ENCODE data around the gene ZDHHC1. TPM values are rescaled to one million over a fixed set of nuclear protein-coding genes. Genes with fewer than 3 reads are reported as not detected.
"Not testable (repeated sequence)": the region's sequence is repeated elsewhere in the genome, so short reads cannot be mapped to it uniquely, and the experiment has no call there.

The ZDHHC1 gene
- polyA plus RNA-seq, 4 donors, result 13.2 to 16.8 (median 14.4) TPM

DNA sequence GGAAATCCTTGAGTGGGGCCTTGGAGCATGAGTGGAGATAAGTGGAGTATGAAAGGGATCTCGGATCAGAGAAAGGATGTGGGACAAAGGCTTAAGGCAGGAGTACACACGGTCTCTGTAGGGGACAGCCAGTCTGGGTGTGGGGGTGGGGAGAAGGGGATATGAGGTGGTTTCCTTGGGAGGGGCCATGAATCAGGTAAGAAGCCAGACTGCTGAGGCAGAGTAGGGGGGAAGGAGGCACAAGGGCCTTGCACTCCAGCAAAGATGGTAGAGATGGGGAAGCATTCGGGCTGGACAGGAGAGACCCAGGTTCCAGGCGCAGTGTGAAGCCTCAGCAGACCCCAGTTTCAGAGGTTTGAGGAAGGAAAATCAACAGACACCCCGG, 16.2 kb upstream of the ZDHHC1 start:
- DNase-seq (ENCODE audit: low read depth in 4 of 4, low spot score in 3 of 4), result no peak

DNA sequence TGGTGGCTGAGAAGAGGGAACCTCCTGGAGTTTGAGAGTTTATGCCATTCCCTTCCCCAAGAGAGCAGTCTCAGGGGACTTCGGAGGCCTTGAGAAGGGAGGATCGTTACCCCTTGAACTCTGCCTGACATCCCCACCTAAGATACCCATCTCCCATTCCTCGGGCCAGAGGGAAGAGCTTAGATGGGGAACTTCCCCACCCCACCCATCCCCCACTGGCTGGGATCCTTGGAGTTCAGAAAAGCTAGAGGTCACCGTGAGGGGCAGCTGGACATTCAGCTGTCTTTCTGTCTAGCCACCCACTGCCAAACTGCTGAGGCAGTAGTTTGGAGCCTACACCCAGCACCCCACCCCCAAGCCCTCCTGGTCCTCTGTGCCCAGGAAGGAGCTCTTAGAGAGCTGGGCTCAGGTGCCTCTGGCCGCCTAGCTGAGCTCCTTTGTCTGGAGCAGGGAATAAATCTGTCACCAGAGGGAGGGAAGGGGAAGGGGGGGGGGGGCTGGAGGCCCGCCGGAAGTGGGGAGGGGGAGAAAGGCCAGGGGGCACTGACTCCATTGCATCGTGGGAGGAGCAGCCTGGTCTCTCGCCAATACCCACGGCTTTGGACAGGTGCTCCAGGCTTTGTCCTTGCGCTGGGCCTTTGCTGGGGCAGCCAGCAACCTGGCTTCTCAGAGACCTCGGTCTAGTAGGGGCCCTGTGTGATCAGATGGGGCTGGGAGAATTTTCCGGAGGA, 15.7 kb upstream of the ZDHHC1 start:
- DNase-seq (ENCODE audit: low read depth in 4 of 4, low spot score in 3 of 4), result no peak

DNA sequence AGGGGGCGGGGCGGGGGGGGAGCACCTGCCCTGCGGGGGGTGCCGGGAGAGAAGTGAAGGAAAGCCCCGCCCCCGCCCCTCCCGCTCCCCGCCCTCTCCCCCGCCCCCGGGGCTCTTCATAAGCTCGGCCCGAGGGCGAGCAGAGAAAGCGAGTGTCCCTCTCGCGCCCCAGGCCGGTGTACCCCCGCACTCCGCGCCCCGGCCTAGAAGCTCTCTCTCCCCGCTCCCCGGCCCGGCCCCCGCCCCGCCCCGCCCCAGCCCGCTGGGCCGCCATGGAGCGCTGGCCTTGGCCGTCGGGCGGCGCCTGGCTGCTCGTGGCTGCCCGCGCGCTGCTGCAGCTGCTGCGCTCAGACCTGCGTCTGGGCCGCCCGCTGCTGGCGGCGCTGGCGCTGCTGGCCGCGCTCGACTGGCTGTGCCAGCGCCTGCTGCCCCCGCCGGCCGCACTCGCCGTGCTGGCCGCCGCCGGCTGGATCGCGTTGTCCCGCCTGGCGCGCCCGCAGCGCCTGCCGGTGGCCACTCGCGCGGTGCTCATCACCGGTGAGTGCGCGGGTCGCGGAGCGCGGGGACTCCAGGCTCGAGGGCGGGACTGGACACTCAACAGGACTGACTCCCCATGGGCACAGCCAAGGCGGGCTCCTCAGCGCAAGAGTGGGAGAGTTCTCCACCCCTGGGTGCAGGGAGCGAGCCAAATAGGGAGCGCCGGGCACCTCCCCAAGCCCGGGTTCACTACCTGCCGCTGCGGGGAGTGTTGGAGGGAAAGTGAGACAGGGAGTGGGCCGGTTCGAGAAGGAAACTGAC, 14.9 kb upstream of the ZDHHC1 start, which contains the start of gene HSD11B2:
TSS of gene HSD11B2 (plus strand) at position 145 of the 798 bp plus-strand sequence. CDS start at position 273, 128 bp downstream.
- no peak for DNase-seq (ENCODE audit: low read depth in 4 of 4, low spot score in 3 of 4)

DNA sequence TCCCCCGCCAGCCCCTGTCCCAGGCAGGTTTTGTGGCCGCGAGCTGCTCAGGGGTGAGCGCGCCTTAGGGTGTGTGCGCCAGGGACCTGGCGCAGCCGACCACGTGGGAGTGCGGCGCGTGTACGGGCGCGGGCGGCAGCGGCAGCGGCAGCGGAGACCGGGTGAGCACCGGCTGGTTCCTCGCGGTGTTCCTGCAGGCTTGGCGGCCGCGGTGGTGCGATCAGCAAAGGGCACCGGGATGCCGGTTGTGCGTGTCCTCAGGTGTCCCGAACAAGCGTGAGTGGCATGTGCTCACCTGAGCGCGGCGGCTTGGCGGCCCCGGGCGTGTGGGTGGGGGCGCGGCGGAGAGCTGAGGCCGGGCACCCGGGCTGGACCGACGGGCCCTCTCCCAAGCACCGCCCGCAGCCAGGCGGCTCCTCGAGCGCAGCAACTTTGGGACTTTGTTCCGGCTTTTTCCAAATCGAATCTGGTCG, 14.3 kb upstream of the ZDHHC1 start:
- no peak for DNase-seq (ENCODE audit: low read depth in 4 of 4, low spot score in 3 of 4)

DNA sequence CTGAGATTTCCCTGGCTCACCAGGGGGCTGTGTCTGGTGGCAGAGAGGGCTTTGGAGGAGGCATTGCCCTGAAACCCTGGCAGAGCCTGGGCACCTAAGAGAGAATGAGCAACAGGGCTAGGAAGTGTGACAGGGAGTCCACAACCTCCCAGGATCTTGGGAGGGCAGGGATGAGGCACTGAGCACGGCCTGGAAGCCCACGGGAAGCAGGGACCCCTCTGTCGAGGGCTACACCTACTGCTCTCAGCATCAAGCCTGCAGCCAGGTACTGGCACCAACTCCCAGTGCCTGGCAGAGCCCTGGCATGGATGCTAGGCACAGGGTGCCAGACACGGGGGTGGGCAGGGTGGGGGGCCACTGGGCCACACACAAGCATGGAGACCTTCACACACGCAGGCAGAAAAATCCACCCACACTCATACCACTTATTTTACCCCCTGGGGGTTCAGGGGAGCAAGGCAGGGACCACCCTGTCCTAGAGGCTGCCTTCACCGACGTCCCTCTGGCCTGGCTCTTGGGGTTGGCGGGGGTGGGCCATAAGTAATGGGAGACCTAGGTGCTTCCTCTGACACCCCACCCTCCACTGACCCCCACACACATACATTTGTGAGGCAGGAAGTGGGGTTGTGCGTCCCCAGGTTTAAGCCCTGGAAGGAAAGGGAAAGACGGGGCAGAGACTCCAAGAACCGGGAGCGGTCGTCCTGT, 13.7 kb upstream of the ZDHHC1 start:
- DNase-seq (ENCODE audit: low read depth in 4 of 4, low spot score in 3 of 4), result no peak

DNA sequence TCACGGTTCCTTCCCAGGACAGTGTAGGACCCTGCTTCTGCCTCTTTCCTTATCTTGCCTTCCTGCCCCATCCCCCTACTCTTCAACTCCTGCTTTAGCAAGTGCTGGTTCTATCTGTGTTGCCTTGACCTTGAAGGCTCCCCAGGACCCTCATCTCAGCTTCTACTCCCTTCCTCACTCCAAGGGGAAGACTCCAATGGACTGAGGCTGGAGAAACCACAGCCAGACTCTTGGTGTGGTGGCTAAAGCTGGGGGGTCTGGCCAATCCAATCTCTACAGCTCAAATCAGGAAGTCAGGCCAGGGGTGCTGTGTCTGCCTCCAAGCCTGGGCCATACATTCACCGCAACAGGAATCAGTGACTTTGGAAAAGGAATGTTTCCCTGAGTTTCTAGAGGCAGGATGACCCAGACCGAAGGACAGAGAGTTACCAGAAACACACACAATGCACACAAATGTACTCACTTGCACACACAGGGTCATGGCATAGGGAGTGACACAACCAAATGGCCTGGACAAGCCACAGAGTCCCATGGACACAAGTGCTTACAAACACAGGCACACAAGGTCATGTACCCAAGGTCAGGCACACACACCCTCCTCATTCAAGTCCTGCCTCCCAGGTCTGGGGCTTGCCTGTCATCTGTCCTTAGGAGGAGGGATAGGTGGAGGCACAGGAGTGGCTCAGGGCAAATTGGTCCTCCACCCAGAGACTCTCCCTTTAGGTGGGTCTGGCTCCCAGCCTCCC, 12.9 kb upstream of the ZDHHC1 start:
- DNase-seq (ENCODE audit: low read depth in 4 of 4, low spot score in 3 of 4), result no peak

DNA sequence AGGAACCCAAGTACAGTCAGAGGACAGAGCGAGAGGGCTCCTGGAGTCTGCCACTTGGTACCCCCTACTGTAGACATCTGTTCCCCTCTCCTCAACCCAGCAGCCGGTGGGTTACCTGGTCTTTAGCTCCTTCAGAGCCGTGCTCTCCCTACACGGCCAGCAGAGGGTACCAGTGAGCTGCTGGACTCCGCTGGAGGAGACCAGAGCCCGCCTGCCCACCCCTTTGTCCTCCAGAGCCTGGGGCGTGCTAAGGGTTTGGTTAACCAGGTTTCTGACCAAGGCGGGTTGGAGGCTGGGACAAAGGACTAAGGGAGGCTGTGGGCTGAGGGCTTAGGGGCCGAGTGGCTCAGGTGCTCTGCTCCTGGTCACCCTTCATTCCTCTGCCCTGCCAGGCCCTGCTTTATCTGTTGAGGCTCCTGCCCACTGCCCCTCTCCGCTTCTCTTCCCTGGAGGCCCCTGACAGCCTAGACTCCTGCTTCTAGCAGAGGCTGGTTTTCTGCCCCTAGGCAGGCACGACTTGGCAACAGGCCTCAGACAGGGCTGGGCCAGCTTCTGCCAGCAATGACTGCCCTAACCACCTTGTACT, 12.0 kb upstream of the ZDHHC1 start:
- DNase-seq (ENCODE audit: low read depth in 4 of 4, low spot score in 3 of 4), result no peak

DNA sequence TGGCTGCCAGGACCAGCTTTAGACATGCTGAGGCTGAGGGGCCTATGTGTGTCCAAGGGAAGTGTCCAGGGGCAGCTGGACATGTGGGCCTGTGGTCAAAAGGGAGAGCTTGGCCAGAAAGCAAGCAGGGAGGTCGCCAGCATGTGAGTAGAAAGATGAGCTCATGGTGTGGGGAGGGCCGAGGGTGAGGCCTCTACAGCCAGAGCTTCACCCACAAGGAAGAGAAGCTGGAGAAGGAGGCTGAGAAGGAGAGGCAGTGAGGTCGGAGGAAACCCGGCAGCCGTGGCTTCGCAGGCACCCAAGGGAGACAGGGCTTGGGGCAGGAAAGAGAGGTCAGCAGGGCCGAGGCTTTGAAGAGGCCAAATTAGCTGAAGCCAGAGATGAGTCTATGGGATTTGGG, 10.7 kb upstream of the ZDHHC1 start:
- DNase-seq (ENCODE audit: low read depth in 4 of 4, low spot score in 3 of 4), result no peak

DNA sequence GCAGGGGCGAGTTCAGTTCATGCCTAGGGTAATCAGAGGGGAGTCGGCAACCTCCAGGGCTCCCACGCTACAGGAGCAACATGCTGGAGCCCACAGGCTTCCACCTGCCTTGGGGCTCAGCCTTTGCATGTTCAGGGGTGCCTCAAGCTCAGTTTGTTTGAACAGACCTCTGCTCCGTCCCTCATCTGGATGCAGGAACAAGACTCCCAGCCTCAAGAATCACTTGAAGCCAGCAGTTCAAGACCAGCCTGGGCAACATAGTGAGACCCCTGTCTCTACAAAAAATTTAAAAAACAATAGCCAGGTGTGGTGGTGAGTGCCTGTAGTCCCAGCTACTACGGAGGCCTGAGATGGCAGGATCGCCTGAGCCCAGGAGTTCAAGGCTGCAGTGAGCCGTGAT, 9.7 kb upstream of the ZDHHC1 start:
- no peak for DNase-seq (ENCODE audit: low read depth in 4 of 4, low spot score in 3 of 4)

DNA sequence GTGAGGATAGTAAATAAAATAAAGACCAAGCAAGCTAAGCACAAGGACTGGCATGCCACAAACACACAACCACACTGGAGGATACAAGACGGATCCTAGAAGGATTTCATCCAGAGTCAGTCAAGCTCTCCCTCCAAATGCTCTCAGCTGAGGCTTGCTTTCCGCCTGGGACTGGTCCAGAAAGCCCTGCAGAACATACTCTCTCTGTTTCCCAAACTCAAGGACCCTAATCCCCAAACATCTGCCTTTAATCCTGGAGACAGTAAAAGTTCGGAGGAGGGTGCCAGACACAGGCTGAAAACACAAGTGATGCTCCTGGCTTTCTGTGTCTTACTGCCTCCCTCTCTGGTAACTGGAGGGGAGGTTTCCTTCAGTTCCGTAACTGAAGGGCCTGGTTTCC, 9.3 kb upstream of the ZDHHC1 start:
- DNase-seq (ENCODE audit: low read depth in 4 of 4, low spot score in 3 of 4), result no peak

DNA sequence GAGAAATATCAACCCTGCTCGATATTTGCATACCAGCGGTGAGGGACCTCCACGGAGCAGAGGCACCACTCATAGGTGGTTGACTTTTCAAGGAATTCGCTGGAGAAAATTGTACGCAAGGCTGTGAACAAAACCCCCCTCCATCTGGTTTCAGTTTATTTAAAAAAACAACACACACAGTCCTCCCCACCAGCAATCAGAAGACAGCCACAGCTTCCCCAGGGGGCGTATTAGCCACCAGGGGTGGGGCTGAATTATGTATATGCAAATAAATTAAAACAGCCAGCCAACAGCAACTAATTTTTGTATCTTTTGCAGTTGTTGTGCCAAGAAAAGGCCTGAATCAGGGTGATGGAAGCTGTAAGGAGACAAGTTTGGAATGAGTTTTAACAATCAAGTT, 8.8 kb upstream of the ZDHHC1 start:
- DNase-seq (ENCODE audit: low read depth in 4 of 4, low spot score in 3 of 4), result no peak

DNA sequence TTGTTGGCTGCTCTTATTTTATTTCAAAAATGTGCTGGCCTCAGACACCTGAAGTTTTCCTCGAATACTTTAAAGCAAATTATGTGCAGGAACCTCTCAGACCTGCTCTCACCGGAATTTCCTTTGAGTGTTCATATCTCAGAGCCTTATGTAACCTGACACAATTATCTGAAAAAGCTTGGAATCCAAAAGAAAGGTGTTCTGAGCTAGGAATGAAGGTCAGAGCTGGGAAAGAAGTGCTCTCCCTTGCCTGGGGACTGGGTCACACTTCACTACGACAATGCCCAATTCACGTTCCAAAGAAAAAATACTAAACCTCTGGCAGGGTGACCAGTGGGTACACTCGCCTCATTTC, 8.0 kb upstream of the ZDHHC1 start:
- DNase-seq (ENCODE audit: low read depth in 4 of 4, low spot score in 3 of 4), result no peak

DNA sequence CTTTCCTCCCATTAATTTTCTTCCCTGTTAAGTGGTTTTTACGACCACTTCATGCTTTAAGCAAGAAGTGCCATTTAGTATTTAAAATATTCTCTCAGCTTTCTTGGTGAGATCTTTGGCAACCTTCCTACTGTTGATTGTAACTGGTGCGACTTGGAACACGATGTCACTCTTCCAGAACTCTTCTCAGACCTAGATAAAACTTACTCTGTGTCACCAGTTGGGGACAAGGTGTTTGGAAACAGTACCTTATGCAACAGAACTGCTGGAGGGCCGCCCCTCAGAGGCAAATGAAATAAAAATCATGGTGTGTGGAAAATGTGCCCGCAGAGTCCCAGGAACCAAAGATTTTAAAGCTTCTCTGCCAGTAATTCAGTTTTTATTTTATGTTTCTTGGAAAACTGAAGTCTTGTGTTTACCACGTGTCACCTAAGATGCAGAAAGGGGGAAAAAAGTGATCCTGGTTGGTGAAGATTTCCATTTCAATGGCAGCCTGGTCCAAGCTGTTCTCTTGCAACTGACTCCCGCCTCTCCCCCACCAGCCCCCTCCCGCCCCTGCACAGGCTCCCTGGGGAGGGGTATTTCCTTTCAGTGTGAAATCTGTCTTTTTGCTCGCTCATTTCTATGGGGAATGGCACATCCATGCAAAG, 7.5 kb upstream of the ZDHHC1 start:
- no peak for DNase-seq (ENCODE audit: low read depth in 4 of 4, low spot score in 3 of 4)

DNA sequence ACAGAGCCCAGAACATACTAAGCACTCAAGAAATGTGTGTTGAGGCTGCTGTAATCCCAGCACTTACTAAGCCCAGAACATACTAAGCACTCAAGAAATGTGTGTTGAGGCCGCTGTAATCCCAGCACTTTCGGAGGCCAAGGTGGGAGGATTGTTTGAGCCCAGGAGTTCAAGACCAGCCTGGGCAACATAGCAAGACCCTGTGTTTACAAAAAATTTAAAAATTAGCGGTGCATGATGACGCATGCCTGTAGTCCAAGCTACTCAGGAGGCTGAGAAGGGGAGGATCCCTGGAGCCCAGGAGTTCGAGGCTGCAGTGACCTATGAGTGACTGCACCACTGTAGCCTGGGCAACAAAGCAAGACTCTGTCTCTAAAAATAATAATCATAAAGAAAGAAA, 6.7 kb upstream of the ZDHHC1 start:
- no peak for DNase-seq (ENCODE audit: low read depth in 4 of 4, low spot score in 3 of 4)

DNA sequence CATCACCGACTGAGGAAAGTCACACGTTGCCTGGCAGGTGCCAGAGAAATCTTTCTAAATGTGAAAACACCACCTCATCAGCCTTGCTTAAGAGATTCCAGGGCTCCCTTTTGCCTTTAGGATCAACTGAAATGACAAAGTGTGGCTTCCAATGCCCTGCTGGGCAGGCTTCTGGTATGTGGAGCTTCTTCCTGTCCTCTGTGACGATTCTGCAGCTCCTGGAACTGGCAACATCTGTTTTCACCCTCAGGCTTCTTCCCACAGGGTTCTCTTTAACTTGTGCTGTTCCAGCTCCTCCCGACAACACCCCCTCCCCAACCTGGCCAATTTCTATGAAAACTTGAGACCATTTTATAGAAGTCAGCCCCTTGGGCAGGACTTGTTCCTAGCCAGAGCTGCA, 4.8 kb upstream of the ZDHHC1 start:
- no peak for DNase-seq (ENCODE audit: low read depth in 4 of 4, low spot score in 3 of 4)

DNA sequence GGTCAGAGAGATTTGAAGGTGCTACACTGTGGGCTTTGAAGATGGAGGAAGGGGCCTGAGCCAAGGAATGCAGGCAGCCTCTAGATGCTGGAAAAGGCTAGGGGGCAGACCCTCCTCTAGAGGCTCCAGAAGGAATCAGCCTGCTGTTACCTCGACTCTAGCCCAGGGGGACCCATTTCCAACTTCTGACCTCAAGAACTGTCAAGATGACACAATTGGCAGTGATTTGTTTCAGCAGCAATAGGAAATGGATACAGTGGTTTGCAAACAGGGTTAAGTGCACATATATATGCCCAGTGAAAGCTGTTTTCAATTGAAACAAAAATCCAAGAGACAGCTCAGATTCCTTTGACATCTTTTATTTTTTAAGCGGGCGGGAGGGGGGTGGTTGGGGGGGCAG, 3.7 kb upstream of the ZDHHC1 start:
- no peak for DNase-seq (ENCODE audit: low read depth in 4 of 4, low spot score in 3 of 4)

DNA sequence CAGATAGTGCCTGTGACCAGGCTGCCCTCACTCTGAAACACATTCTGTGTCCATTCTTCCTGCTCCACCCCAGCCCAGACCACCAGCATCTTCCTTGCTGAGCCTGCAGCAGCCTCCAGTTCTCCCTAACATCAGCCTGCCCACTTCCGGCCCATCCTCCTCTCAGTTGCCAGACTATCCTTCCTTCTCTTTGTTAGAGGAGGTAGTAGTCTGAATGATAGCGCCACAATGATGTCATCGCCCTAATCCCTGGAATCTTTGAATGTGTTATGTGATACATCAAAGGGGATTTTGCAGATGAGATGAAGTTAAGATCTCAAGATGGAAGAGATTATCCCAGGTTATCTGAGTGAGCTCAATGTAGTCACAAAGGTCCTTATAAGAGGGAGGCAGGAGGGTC, 3.2 kb upstream of the ZDHHC1 start:
- DNase-seq (ENCODE audit: low read depth in 4 of 4, low spot score in 3 of 4), result no peak

DNA sequence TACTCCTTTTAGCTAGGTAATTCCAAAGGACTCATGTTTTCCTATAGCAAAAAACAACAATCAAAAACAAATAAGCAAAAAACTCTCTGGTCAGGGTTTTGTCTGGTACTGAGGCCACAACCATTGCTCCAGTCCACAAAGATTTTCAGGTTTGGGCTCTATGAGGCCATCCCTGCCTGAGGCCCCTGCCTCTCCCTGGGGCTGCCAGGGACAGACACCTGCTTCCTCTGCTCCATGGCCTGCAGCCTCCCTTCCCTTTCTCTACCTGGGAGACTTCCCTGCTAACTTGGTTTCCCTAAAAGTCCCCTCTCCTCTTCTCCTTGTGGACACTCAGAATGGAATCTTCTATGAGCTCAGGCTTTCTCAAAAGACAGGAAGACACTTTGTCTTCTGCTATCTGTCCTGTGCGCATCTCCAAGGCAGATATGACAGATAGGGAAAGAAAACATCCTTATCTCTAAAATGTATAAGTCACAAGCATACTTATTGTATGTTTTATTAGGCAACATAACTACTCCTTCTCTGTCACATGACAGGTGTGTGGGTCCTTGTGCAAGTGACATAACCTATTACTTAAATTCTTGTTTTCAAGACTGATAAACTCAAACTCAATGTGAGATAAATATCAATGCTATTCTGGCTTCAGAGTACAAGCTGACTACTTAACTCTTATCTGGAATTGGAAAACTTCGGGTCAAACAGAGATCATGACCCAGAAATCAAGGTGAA, 1.2 kb upstream of the ZDHHC1 start:
- DNase-seq (ENCODE audit: low read depth in 4 of 4, low spot score in 3 of 4), result no peak

DNA sequence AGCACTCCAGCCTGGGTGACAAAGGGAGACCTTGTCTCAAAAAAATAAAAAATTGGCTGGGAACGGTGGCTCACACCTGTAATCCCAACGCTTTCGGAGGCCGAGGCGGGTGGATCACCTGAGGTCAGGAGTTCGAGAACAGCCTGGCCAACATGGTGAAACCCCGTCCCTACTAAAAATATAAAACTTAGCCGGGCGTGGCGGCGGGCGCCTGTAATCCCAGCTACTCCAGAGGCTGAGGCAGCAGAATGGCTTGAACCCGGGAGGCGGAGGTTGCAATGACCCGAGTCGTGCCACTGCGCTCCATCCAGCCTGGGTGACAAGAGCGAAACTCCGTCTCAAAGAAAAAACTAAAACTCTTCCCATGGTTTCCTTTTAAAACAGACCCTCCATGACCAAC, 856 bp downstream of the ZDHHC1 start:
- DNase-seq (ENCODE audit: low read depth in 4 of 4, low spot score in 3 of 4), result not testable (repeated sequence)
